Measurements from ENCODE around the gene TMC7. TPM values are rescaled to one million over a fixed set of nuclear protein-coding genes. Genes with fewer than 3 reads are reported as not detected.

Gene TMC7
- total and polyA plus RNA-seq, 2 of the 13 experiments (the other 11 are each of a cell fraction or from before 2014, with no cell fraction given), result 1.2 to 5.1 TPM

- no peak for TF ChIP-seq HNF4G (IDR thresholded peaks at IDR 0.05; ENCODE audit: borderline replicate concordance, low read depth, low read length)
- TF ChIP-seq HNF4G (CRISPR knock-in tag; IDR thresholded peaks at IDR 0.05; ENCODE audit: borderline replicate concordance, low read depth), result no peak
- TF ChIP-seq KIAA2018 (CRISPR knock-in tag; IDR thresholded peaks at IDR 0.05; ENCODE audit: borderline replicate concordance), result no peak
- TF ChIP-seq NBN (conservative IDR thresholded peaks at IDR 0.05), result no peak
- TF ChIP-seq CC2D1A (CRISPR knock-in tag; IDR thresholded peaks at IDR 0.05), result no peak
- TF ChIP-seq ZNF224 (CRISPR knock-in tag; IDR thresholded peaks at IDR 0.05), result no peak
- TF ChIP-seq ZNF264 (CRISPR knock-in tag; IDR thresholded peaks at IDR 0.05), result no peak
- TF ChIP-seq ZNF784 (CRISPR knock-in tag; IDR thresholded peaks at IDR 0.05; ENCODE audit: borderline replicate concordance), result no peak
- no peak for TF ChIP-seq KDM5A (IDR thresholded peaks at IDR 0.05; ENCODE audit: borderline replicate concordance, low read length)
- peak; percentile 79; the same call in 1 of the 2 replicates for TF ChIP-seq ZMYM3 (CRISPR knock-in tag; IDR thresholded peaks at IDR 0.05)
- no peak for TF ChIP-seq BCL6 (CRISPR knock-in tag; IDR thresholded peaks at IDR 0.05)
- TF ChIP-seq SYNCRIP (IDR thresholded peaks at IDR 0.05; ENCODE audit: insufficient read depth, low read depth, low read length), result no peak
- TF ChIP-seq AFF4 (CRISPR knock-in tag; IDR thresholded peaks at IDR 0.05), result 0 out of 2 replicates have a peak, but pooled peaks have one; percentile 10
- 0 out of 2 replicates have a peak, but pooled peaks have one; percentile 20 for TF ChIP-seq ATF6 (CRISPR knock-in tag; conservative IDR thresholded peaks at IDR 0.05)
Observed at GRCh38 chr16:19066988-19067348, 83.2 kb downstream of the TMC7 start (continued).
